ENCODE data around the gene TXNDC8.
"Not testable (repeated sequence)": the region's sequence is repeated elsewhere in the genome, so short reads cannot be mapped to it uniquely, and the experiment has no call there.

TXNDC8 gene

GRCh38 chr9:110327716-110328115 lies 9.9 kb downstream of the TXNDC8 start:
- DNase-seq (ENCODE audit: low spot score): no peak

DNA sequence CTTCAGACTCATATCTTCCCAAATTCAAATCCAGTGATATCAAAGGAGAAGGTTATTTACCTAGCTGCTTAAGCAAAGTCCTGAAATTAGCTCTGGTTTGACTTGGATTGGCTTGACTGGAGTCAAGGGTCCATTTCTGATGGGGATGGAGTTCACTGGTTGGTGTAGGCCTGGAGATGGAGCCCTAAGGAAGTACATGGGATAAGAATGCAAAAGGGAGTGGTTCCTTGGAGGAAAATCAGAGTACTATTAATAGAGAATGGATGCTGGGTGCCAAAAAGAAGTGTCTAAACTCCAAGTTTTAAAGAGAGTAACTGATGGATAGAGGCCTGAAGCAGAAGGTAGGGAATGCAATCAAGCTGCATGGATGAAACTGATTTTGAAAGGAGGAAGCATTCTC lies 13.8 kb downstream of the TXNDC8 start:
- DNase-seq (ENCODE audit: low spot score): no peak

DNA sequence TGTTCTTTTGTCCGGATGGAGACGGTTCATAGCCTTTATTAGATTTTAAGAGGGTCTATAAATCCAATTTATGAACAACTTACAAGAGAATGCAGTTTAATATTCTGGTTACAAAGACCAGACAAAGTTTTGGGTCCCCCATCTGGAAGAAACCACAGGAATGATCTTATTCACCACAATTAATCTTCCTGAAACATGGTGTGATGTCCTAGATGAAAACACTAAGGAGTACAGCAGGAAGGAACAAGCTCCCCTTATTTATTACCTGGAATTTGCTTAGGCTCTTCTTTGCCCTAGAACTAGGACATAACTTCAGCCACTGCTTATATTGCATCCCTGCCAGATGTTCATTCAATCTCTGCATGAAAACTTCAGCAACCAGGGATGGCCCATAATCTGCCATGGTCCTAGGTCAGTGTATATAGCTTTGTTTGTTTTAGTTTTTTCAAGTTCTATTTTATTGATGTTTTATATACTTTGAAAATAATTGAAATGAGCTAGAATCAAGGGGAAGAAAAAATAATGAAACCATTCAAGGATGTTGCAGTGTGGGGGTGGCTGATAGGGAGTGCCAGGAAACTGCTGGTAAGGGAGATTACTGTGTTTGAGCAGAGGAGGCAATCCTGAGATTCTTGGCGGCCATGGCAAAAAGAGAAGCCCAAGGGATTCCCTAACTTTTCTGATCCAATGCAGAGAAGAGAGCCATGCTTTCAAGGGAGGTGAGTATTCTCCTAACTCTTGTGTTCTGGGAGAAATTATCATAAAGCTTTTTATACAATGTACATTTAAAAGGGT lies 16.8 kb downstream of the TXNDC8 start:
- no peak for DNase-seq (ENCODE audit: low spot score)

GRCh38 chr9:110319781-110320492 lies 17.7 kb downstream of the TXNDC8 start:
- DNase-seq (ENCODE audit: low spot score): no peak

DNA sequence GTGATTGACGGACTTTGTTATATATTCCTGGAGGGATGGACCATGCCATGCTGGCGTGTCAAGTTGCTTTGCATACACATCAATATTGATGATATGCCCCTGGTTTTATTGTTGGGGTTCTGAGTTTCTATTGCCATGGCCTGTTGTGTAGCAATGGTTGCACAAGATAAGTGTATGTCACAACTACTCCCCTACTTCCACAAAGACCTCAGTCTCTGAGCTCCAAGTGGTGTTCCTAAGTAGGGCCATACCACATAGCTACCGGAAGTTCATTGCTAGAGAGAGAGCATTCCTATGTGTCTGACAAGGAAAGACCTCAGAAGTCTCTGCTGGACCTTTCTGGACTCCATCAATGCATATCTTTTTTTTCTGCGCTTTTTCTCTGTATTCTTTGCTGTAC lies 19.8 kb downstream of the TXNDC8 start:
- no peak for DNase-seq (ENCODE audit: low spot score)

GRCh38 chr9:110316261-110317075 lies 21.2 kb downstream of the TXNDC8 start:
- DNase-seq (ENCODE audit: low spot score): no peak

GRCh38 chr9:110311978-110312377 lies 25.7 kb downstream of the TXNDC8 start:
- not testable (repeated sequence) for DNase-seq (ENCODE audit: low spot score)

- DNase-seq (ENCODE audit: low spot score): no peak
These were observed 28.0 kb downstream of the TXNDC8 start for GRCh38 chr9:110309681-110310080.

GRCh38 chr9:110308633-110309038 lies 29.0 kb downstream of the TXNDC8 start:
- no peak for DNase-seq (ENCODE audit: low spot score)

GRCh38 chr9:110307191-110307590 lies 30.5 kb downstream of the TXNDC8 start:
- DNase-seq (ENCODE audit: low spot score): no peak

DNA sequence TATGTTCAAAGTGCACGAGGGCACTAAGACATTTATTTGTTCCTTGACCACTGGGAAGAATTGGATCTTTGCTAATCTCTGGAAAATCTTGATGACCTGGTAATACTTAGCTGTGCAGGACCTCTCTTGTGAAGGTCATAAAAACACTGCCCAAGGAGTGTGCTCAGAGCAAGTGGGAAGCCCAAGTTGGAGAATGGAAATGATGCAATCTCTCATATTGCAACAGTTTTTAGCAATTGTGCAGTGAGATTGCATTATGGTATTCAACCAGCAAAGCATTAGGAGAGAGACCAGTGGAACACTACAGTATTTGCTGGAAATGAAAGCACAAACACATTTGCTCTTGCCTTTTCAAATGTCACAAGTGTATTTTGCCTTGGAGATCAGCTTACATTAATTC lies 34.5 kb downstream of the TXNDC8 start:
- DNase-seq (ENCODE audit: low spot score): no peak

DNA sequence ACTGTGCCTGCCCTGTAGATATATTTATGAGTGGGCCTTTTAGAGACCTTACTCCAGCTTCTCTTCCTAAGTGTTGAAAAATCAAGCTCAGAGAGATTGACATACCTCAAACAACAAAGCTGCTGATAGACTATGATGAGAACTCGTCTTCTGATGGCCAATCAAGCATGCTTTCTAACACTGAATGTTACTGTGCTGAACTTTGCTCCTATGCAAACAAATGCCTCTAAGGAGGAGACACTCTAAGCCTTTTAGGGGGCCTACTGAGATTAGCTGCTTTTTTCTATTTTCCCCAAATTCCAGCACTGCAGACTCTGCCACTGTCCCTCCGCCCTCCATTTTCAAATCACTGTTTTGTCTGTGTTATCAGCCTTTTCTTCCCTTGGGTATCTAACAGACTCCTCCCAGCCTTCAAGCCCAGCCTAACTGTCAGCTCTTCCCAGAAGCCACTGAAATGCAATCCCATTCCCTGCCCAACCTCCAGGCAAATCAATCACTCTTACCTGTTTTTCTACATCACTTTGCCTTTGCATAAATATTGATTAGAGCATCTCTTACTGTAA lies 39.5 kb downstream of the TXNDC8 start:
- DNase-seq (ENCODE audit: low spot score): no peak

GRCh38 chr9:110293248-110293647 lies 44.4 kb downstream of the TXNDC8 start:
- no peak for DNase-seq (ENCODE audit: low spot score)

DNA sequence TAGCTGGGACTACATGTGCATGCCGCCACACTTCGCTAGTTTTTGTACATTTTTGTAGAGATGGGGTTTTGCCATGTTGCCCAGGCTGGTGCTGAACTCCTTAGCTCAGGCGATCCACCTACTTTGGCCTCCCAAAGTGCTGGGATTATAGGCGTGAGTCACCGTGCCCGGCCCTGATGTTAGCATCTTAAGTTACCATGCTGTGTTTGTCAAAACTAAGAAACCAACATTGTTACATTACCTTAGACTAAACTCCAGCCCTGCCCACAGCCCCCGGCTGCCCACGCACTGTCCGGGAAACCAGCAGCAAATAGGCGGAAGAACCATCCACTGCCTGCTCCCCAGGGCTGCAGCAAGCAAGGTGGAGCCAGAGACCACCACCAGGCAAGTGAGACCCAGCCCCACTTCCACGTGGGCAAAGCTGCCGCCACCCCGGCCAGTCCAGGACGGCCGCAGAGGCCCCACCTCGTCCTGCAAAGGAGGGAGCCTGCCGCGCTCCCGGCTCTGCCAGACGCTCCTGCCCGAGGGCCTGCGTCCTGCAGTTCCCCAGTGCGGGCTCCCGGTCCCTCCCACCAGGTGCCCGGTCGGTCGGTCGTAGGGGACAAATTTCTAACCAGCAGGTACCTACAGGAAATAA lies 45.6 kb downstream of the TXNDC8 start:
- no peak for DNase-seq (ENCODE audit: low spot score)

- no peak for DNase-seq (ENCODE audit: low spot score)
These were observed 47.7 kb downstream of the TXNDC8 start for GRCh38 chr9:110290001-110290400.

- DNase-seq (ENCODE audit: low spot score): no peak
These were observed 49.2 kb downstream of the TXNDC8 start for GRCh38 chr9:110288503-110288902.

DNA sequence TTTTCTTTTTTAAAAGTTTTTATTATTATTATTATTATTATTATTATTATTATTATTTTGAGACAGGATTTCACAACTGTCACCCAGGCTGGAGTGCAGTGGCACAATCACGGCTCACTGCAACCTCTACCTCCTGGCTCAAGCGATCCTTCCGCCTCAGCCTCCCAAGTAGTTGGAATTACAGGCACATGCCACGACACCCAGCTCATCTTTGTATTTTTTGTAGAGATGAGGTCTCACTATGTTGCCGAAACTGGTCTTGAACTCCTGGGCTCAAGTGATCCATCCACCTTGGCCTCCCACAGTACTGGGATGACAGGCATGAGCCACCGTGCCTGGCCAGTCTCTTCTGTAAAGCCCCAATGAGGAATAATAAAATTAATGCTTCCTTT lies 50.4 kb downstream of the TXNDC8 start:
- DNase-seq (ENCODE audit: low spot score): no peak

- DNase-seq (ENCODE audit: low spot score): no peak
These were observed 53.3 kb downstream of the TXNDC8 start for GRCh38 chr9:110284211-110284844.

DNA sequence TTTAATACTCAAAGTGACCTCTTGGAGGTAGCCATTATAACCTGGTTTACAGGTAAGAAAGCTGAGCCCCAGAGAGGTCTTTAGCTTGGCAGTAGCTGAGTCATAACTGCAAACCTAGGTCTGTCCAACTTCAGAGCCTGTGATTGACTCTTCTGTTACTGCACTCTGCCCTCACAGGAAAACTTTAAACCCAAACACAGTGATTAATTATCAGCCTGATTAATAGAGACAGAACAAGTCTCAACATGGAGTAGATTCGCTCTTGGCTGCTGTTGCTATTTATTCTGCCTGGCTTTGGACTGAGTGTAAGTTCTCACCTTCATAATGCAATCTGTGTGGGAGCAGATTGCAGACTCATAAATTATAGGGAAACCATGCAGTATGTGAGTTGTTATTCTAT lies 53.9 kb downstream of the TXNDC8 start:
- peak; percentile 30 for DNase-seq (ENCODE audit: low spot score)

DNA sequence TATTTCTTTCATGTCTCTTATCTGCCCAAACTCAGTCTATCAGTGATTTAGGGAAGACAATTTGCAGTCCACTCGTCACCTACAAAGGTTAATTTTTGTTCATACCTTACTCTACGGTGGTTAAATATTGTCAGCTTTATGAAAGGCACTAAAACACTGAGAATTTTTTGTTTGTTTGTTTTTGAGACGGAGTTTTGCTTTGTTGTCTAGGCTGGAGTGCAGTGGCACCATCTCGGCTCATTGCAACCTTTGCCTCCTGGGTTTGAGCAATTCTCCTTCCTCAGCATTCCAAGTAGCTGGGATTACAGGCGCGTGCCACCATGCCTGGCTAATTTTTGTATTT lies 55.0 kb downstream of the TXNDC8 start:
- no peak for DNase-seq (ENCODE audit: low spot score)

DNA sequence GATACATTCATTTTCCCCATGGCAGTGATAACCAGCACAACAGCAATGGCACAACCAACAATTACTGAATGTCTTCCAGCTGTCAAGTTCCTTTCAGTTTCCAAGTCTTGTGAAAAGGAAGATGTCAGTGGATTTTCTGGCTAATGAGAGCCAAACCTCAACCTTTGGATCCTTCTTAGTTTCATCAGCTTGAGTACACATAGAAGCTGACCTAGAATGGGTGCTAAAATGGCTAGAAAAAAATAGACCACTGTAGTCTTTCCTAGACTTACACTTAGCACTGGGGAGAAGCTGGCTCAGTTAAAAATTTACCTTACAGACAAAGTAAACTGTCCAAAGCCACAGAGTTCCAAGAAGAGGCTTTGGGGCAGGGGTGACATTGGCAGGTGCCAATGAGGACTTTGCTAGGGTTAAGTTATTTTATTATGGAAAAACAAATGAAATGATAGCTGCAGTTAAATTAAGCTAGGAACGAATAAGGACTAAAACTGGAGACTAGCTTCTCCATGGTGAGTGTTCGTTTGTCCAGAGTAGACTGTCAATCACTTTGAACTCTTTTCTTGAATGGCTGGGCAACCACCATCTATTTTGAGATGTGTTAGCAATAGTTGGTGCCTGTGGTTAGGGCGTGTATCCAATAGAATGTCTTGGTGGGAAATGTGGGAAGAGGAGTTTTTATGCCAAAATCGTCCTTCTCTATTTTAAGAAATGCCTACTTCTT lies 55.5 kb downstream of the TXNDC8 start:
- peak; percentile 52 for DNase-seq (ENCODE audit: low spot score)

All from pons (tissue), 1 donor.